HG03039 (cell line): ENCODE data around the gene ZNF580.

ENCODE experiments used
- ATAC-seq: cut with Tn5 transposase; IDR thresholded peaks from one replicate; pipeline ENCODE4 v1.9.1; 2021; ENCODE audit warnings: mild to moderate bottlenecking, moderate library complexity; ENCODE audit not compliant: unreplicated experiment

The ZNF580 gene

GRCh38 chr19:55675661-55676354 is 35.0 kb downstream of the ZNF580 start:
- ATAC-seq: no peak

- no peak for ATAC-seq
These were observed 35.6 kb downstream of the ZNF580 start for GRCh38 chr19:55676383-55676782.

DNA sequence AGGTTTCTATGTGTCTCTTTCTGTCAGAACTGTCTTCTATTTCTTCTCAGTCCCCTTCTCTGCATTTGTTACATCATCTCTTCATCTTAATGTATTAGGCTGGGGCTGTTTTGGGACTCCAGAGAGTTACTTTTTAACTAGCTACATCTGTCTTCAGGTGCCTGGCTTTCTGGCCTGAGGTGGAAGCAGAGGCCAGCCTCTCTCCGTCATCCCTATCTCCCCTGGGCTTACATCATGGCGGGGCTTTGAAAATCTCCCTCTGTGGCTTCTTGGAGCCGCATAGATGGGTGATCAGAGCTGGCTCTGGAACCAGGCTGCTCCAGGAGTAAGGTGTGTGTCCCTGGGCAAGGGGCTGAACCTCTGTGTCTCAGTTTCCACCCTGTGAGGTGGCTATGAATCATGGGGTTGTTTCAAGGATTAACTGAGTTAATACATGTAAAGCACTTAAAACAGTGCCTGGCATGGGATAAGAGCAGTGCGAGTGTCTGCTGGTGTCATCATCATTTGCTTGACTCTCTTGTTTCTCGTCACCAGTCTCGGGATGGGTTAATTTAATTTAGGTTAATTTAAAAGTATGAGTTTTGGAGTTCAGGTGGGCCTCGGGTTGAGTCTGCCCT is 36.2 kb downstream of the ZNF580 start:
- ATAC-seq: no peak

DNA sequence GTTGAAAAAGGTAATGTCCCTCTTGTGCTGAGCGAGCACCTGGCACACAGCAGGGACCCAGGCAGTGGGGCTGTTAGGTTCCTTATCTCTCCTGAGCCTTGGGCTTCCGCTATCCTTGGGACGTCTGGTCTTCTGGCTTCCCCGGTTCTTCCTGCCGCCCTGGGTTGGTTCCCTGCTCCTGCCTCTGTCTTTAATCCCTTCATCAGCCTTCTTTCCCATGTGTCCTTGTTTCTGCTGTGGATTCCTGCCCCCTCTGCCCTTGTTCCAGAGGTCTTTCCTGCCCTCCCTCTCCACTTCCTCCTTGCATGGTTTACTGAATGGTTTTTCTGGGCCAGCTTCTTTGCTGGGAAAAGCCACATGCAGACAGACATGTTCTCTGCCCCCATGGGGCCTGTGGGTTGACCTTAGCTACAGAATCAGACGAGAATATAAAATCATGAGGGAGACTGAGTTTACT is 36.8 kb downstream of the ZNF580 start:
- ATAC-seq: no peak

DNA sequence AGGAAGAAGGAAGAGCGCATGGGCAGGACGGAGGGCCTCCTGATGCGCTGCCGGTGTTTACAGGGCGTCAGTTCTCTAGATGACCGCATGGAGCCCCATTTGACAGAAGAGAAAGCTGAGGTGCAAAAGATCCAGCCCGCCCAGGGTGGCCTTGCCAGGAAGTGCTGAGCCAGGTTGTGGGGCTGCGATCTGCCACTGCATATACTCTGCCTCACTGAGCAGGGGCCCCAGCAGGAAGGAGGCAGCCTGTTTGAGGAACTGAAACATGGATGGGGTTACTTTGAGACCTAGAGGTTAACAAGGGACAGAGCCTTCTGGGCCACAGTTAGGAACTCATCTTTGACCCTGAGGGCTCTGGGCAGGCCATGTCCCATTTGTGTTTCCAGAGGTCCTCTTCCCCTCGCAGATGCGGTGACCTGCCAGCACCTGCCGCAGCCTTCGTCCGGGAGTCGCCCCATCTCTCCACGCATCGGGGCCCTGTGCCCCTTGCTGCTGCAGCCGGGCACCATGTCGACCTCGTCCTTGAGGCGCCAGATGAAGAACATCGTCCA is 37.4 kb downstream of the ZNF580 start:
- ATAC-seq: peak; percentile 47

DNA sequence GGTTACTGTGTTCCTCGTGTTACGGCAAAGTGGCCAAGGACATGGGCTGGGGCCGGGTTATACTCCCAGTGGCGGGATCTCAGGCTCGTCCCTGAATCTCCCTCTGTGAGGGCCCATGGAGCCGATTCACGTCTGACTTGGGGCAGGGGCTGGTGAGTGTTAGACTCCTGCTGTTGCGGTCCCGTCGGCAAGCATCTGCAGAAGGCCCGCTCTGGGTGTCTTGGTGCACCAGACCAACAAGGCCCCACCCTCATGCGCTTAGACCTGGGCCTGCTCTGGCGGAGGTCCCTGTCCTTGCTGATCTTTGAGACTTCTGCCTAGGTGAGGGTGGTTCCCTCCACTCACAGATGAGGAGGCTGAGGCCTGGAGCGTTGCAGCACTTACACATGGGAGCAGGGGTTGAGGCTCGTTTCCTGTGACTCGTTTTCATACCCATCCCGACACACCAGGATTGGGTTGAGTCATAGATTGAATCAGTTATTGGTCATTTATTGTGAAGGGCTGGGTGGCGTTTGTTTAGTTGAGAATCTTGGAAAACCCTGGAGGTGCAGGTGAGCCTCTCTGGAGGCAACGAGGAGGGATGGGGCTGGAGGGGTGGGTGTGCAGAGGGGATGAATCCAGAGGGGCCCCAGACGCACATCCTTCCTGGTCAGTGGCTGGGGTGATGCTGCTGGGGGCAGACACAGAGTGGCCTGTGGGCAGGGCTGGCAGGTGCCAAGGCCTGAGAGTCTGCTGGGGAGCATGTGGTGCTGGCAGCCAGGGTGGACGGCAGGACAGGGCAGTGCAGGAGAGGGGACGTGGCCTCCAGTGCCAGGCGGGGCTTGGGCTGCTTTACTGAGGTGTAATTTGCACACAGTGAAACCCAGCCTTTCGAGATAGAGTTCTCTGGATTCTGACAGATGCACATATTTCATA is 38.8 kb downstream of the ZNF580 start:
- no peak for ATAC-seq

- ATAC-seq: no peak
These were observed 39.7 kb downstream of the ZNF580 start for GRCh38 chr19:55680339-55681130.

GRCh38 chr19:55681131-55682092 is 40.6 kb downstream of the ZNF580 start:
- no peak for ATAC-seq

GRCh38 chr19:55683449-55684261 is 42.9 kb downstream of the ZNF580 start:
- ATAC-seq: no peak

DNA sequence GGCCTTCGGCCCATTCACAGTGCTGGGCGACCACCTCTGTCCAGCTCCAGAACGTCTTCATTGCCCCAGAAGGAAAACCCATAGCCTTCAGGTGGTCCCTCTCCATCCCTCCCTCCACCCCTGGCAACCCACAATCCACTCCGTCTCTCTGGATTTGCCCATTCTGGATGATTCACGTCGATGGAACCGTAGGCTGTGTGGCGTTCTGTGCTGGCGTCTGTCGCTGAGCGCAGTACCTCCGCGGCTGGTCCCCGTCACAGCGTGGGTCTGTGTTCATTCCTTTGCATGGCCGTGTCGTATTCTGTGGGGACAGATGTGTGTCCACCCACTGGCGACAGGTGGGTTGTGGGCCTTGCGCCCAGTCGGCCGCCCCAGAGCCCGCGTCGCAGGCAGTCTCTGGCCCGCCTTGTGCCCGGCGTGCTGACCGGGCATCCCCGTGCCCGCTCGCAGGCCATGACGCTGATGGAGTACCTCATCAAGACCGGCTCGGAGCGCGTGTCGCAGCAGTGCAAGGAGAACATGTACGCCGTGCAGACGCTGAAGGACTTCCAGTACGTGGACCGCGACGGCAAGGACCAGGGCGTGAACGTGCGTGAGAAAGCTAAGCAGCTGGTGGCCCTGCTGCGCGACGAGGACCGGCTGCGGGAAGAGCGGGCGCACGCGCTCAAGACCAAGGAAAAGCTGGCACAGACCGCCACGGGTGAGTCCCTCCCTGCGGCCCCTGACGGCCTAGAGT is 44.3 kb downstream of the ZNF580 start:
- ATAC-seq: no peak

GRCh38 chr19:55685776-55686175 is 45.0 kb downstream of the ZNF580 start:
- ATAC-seq: no peak

DNA sequence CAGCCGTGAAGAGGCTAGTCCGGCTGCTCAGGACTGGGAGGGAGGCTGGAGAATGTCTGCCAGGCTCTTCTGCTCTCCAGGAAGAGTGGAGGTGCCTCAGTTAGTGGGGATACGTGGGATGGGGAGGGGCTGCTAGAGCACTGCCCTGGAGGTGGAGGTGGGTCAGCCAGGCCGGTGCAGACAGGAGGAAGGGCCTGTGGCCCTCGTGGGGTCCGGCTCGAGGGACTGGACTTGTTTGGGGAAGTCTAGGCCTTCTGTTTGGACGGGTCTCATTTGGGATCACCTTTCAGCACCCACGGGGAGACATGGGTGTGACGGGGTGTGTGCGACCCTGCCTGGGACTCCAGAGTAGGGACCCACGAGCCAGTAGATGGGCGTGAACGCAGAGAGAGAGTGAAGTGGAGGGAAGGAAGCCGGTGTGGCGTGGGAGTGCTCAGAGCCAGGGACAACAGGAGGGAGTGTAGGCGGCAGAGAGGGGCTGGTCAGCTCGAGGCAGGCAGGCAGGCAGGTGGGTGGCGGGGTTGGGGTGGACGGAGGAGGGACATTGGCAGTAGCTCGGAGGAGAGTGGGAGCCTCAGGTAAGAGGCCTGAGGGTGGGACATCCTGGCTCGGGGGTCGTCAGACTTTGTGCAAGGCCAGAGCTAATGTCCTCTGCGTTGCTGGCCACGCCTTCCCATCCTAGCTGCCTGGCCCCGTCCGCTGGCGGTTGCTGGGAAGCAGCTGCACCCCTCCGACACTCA is 45.7 kb downstream of the ZNF580 start:
- ATAC-seq: no peak

- ATAC-seq: no peak
These were observed 46.7 kb downstream of the ZNF580 start for GRCh38 chr19:55687281-55688201.

DNA sequence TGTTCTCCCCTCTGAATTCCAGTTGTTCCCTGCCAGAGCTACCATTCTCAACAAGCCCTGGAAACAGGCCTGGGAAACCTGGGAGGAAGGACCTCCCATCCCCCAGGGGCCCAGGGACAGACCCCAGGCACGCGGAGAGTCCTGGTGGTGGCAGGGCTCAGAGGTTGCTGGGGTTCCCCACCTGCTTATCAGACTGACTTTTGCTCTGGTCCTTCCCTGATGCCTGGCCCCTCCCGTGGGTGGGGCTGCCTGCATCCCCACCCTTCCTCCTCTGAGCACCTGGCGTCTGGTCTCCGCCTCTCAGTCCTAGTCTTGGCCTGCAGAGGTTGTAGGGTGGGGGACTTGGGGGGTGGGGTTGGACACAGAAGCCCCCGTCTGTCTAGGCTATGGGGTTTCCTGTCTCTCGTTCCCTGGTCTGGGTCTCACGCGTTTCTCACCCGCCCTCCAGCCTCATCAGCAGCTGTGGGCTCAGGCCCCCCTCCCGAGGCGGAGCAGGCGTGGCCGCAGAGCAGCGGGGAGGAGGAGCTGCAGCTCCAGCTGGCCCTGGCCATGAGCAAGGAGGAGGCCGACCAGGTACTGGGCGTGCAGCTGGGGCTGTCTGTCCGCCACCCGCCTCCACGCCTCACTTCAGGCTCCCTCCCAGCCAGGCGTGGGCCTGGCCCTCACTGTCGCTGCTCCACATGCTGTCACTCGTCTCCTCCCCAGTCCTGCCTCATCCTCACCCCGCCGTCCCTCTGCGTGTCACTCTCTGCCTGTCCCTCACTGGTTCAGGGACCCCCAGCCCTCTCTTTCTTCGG is 47.8 kb downstream of the ZNF580 start:
- no peak for ATAC-seq

GRCh38 chr19:55689411-55690108 is 48.8 kb downstream of the ZNF580 start:
- ATAC-seq: no peak
